A673 (cell line): Measurements from ENCODE around the gene DDX54. TPM values are rescaled to one million over a fixed set of nuclear protein-coding genes. Genes with fewer than 3 reads are reported as not detected.

Experiments
- BruUV-seq: library from RNA; stranded (reverse); fragments of 400-500 nt; replicated peaks from 2 replicates; lab custom pipeline; 2021; lab: Mats Ljungman, UMichigan
- CTCF ChIA-PET: fragments of 300-600 bp; sonication (Branson Sonifier 250); formaldehyde crosslinking; loops from one replicate; lab custom pipeline; 2022; ENCODE audit warnings: antibody characterized with exemption; lab: Charles Lee
- POLR2A ChIA-PET: fragments of 300-600 bp; sonication (Branson Sonifier 250); formaldehyde crosslinking; loops from one replicate; lab custom pipeline; 2022; ENCODE audit warnings: antibody characterized with exemption; ENCODE audit not compliant: low non-redundant PET; lab: Charles Lee
- DNase-seq: peaks from one replicate; pipeline ENCODE4 v3.0.0-alpha.2; 2015; ENCODE audit warnings: low spot score
- H3K27ac ChIP-seq: fragments of 200-600 bp; sonication (generic); 2 replicates; pipeline ENCODE4 v1.5.1; 2016; ENCODE audit warnings: mixed run types, low read depth, mild to moderate bottlenecking, mixed read lengths, antibody characterized with exemption, low read length; ENCODE audit not compliant: poor library complexity, severe bottlenecking
- H3K27me3 ChIP-seq: fragments of 200-600 bp; sonication (generic); replicated peaks from 2 replicates; pipeline ENCODE4 v1.6.1; 2017; ENCODE audit warnings: mixed run types, low read depth, mild to moderate bottlenecking, mixed read lengths, antibody characterized with exemption, low read length; ENCODE audit not compliant: insufficient read depth, poor library complexity
- H3K36me3 ChIP-seq: fragments of 200-600 bp; sonication (generic); 2 replicates; pipeline ENCODE4 v1.6.1; 2016; ENCODE audit warnings: mixed run types, mild to moderate bottlenecking, mixed read lengths, antibody characterized with exemption, low read length; ENCODE audit not compliant: insufficient read depth, poor library complexity, severe bottlenecking
- H3K4me1 ChIP-seq: fragments of 200-600 bp; sonication (generic); 2 replicates; pipeline ENCODE4 v1.6.1; 2017; ENCODE audit warnings: mixed run types, mild to moderate bottlenecking, mixed read lengths, antibody characterized with exemption, low read length; ENCODE audit not compliant: insufficient read depth, poor library complexity, severe bottlenecking
- H3K4me3 ChIP-seq: fragments of 200-600 bp; sonication (generic); 2 replicates; pipeline ENCODE4 v1.5.1; 2016; ENCODE audit warnings: low read depth, mixed run types, mild to moderate bottlenecking, mixed read lengths, low read length; ENCODE audit not compliant: poor library complexity, severe bottlenecking
- H3K9me3 ChIP-seq: fragments of 200-600 bp; sonication (generic); 2 replicates; pipeline ENCODE4 v1.6.1; 2016; ENCODE audit warnings: mixed run types, low read depth, mild to moderate bottlenecking, mixed read lengths, antibody characterized with exemption, low read length; ENCODE audit not compliant: poor library complexity, severe bottlenecking
- CTCF ChIP-seq: fragments of 300-800, 200-600 bp; sonication (generic); conservative IDR thresholded peaks from 2 replicates; pipeline ENCODE4 v1.5.1; 2017; ENCODE audit warnings: low read depth, mild to moderate bottlenecking, antibody characterized with exemption, low read length, moderate library complexity, mixed read lengths
- EZH2 ChIP-seq: fragments of 200-600 bp; sonication (generic); IDR thresholded peaks from 2 replicates; pipeline ENCODE4 v1.6.1; 2017; ENCODE audit warnings: borderline replicate concordance, low read depth, mild to moderate bottlenecking, mixed read lengths, antibody characterized with exemption, low read length; ENCODE audit not compliant: poor library complexity, severe bottlenecking
- intact Hi-C: fragments of 100-400 bp; cut with micrococcal nuclease; formaldehyde crosslinking; loops from one replicate; pipeline ENCODE4 v1.10.0; 2022; ENCODE audit not compliant: unreplicated experiment
- microRNA-seq: library from miRNA; unstranded; fragments of <30 nt; microRNA quantifications from one replicate; pipeline ENCODE4 v1.2.0, GENCODE V29; 2021
- total RNA-seq: library from RNA; stranded (reverse); gene quantifications from 2 replicates; pipeline ENCODE4 v1.2.3, GENCODE V29; 2021

DDX54 gene
- total RNA-seq, 1 experiment from 2014 or later: 116 TPM

GRCh38 chr12:113109872-113110599 lies 75.2 kb downstream of the DDX54 start:
- Histone ChIP-seq H3K4me1 (no peaks in the 10 kb centered on the region), H3K27ac (no peak overlapping the region), H3K27me3 (no peaks in the 10 kb centered on the region), H3K4me3 (no peak overlapping the region), H3K36me3 (no peaks in the 10 kb centered on the region), H3K9me3 (no peaks in the 10 kb centered on the region)
- ChIA-PET POLR2A (no interaction called here), CTCF (no interaction called here)
- TF ChIP-seq CTCF: no peak
- TF ChIP-seq EZH2: no peak
- no TSS peak for BruUV-seq
- DNase-seq: no peak
- intact Hi-C loops: no loop called here

- POLR2A ChIA-PET: no interaction called here
- no peak overlapping the region for H3K4me3 ChIP-seq
- intact Hi-C loops: no loop called here
- TF ChIP-seq EZH2 (no peak), CTCF (no peak)
- CTCF ChIA-PET: interaction anchor here (0.7 kb wide), 1 partner anchor 46 kb away, joined by 6 read pairs; no protein-coding TSS in a partner anchor
- BruUV-seq: no TSS peak
- no peaks in the 10 kb centered on the region for H3K4me1 ChIP-seq
- DNase-seq: no peak
- H3K9me3 ChIP-seq: no peaks in the 10 kb centered on the region
- no peak overlapping the region for H3K27ac ChIP-seq
- H3K27me3 ChIP-seq: no peaks in the 10 kb centered on the region
- H3K36me3 ChIP-seq: no peaks in the 10 kb centered on the region
Measured at GRCh38 chr12:113109360-113109759, 75.9 kb downstream of the DDX54 start.

- DNase-seq: no peak
- BruUV-seq: no TSS peak
- no peak overlapping the region for H3K27ac ChIP-seq
- no peaks in the 10 kb centered on the region for H3K36me3 ChIP-seq
- TF ChIP-seq CTCF (no peak), EZH2 (no peak)
- intact Hi-C loops: no loop called here
- no peaks in the 10 kb centered on the region for H3K9me3 ChIP-seq
- no peaks in the 10 kb centered on the region for H3K27me3 ChIP-seq
- no peaks in the 10 kb centered on the region for H3K4me1 ChIP-seq
- no peak overlapping the region for H3K4me3 ChIP-seq
- ChIA-PET POLR2A (no interaction called here), CTCF (no interaction called here)
Measured at GRCh38 chr12:113108308-113108707, 77.0 kb downstream of the DDX54 start.

Small RNAs within 50 kb of the gene (microRNA-seq; reads per million reads assigned to microRNA genes)
- gene MIR7106: 2.2 reads per million

Other genes with a start within 250 kb of the DDX54 start
- gene OAS3, start 247.0 kb downstream of the DDX54 start, total RNA-seq: 36.9 and 42.6 TPM in 2 replicates
- not detected in 2 replicates for gene OAS2, start 207.0 kb downstream of the DDX54 start, total RNA-seq
- gene DTX1, start 128.7 kb downstream of the DDX54 start, total RNA-seq: 5.5 and 6.1 TPM in 2 replicates
- gene RASAL1, start 49.7 kb downstream of the DDX54 start, total RNA-seq: 0.32 TPM in 1 of 2 replicates, not detected in the other
- gene CFAP73, start 35.8 kb downstream of the DDX54 start, total RNA-seq: not detected in 2 replicates
- gene RITA1, start 243 bp upstream of the DDX54 start, total RNA-seq: 22.3 and 25.3 TPM in 2 replicates
- 18.8 and 25.8 TPM in 2 replicates for gene TPCN1, start 36.0 kb upstream of the DDX54 start, total RNA-seq
- gene SLC8B1, start 149.6 kb upstream of the DDX54 start, total RNA-seq: 8.2 and 10.7 TPM in 2 replicates
- gene PLBD2, start 173.1 kb upstream of the DDX54 start, total RNA-seq: 36.4 and 36.8 TPM in 2 replicates
- gene SDS, start 218.4 kb upstream of the DDX54 start, total RNA-seq: not detected in 2 replicates
- 0.37 and 1.2 TPM in 2 replicates for gene SDSL, start 236.9 kb upstream of the DDX54 start, total RNA-seq